SU-DHL-6 (cell line): ENCODE results near the gene UTP18.
"Not testable (repeated sequence)": the region's sequence is repeated elsewhere in the genome, so short reads cannot be mapped to it uniquely, and the experiment has no call there.

Experiments
- H2AFZ ChIP-seq: fragments of 200-600 bp; sonication (generic); 2 replicates; pipeline ENCODE4 v1.6.1; 2014; ENCODE audit warnings: low read depth, mild to moderate bottlenecking, moderate library complexity, mixed read lengths, antibody characterized with exemption, low read length; ENCODE audit not compliant: severe bottlenecking
- H3F3A ChIP-seq: fragments of 200-600 bp; shearing (Covaris generic); 2 replicates; pipeline ENCODE4 v1.6.0; 2016; ENCODE audit warnings: antibody characterized with exemption, mild to moderate bottlenecking; ENCODE audit not compliant: insufficient read depth
- H3K27ac ChIP-seq: fragments of 200-600 bp; sonication (generic); 2 replicates; pipeline ENCODE4 v1.5.1; 2016; ENCODE audit warnings: low read depth, mild to moderate bottlenecking, low read length, moderate library complexity, mixed read lengths
- H3K27me3 ChIP-seq: fragments of 200-600 bp; sonication (generic), shearing (Covaris generic); 2 replicates; pipeline ENCODE4 v1.6.0; 2014; ENCODE audit warnings: mild to moderate bottlenecking, low read length
- H3K36me3 ChIP-seq: fragments of 200-600 bp; sonication (generic); 2 replicates; pipeline ENCODE4 v1.6.1; 2014; ENCODE audit warnings: mild to moderate bottlenecking, low read length, mixed read lengths
- H3K4me2 ChIP-seq: fragments of 300-600, 200-600 bp; shearing (Covaris generic), sonication (generic); 2 replicates; pipeline ENCODE4 v1.6.0; 2014; ENCODE audit warnings: low read length, low read depth, mild to moderate bottlenecking; ENCODE audit not compliant: poor library complexity, severe bottlenecking
- H3K4me3 ChIP-seq: fragments of 200-600 bp; sonication (generic); 2 replicates; pipeline ENCODE4 v1.5.1; 2014; ENCODE audit warnings: antibody characterized with exemption, low read length, mild to moderate bottlenecking, mixed read lengths; ENCODE audit not compliant: insufficient read depth, poor library complexity, severe bottlenecking
- H3K79me2 ChIP-seq: fragments of 200-600 bp; sonication (generic); 2 replicates; pipeline ENCODE4 v1.6.1; 2014; ENCODE audit warnings: mild to moderate bottlenecking, low read length, moderate library complexity; ENCODE audit not compliant: insufficient read depth
- H3K9ac ChIP-seq: fragments of 200-600 bp; sonication (generic); 2 replicates; pipeline ENCODE4 v1.7.0; 2014; ENCODE audit warnings: mild to moderate bottlenecking, low read length
- H3K9me2 ChIP-seq: fragments of 200-600 bp; sonication (generic); replicated peaks from 2 replicates; pipeline ENCODE4 v1.6.1; 2014; ENCODE audit warnings: low read length; ENCODE audit not compliant: insufficient read depth
- H3K9me3 ChIP-seq: fragments of 200-600 bp; sonication (generic); 2 replicates; pipeline ENCODE4 v1.6.1; 2014; ENCODE audit warnings: low read length, mixed read lengths; ENCODE audit not compliant: insufficient read depth
- H4K20me1 ChIP-seq: fragments of 200-600 bp; sonication (generic); 2 replicates; pipeline ENCODE4 v1.6.1; 2014; ENCODE audit warnings: low read depth, mild to moderate bottlenecking, antibody characterized with exemption, low read length, moderate library complexity, mixed read lengths
- EZH2phosphoT487 ChIP-seq: fragments of 200-600 bp; sonication (generic), shearing (Covaris generic); conservative IDR thresholded peaks from 2 replicates; pipeline ENCODE4 v1.6.1; 2018; ENCODE audit warnings: mild to moderate bottlenecking, antibody characterized with exemption, low read length, moderate library complexity, mixed read lengths
- TF ChIP-seq, protein P1 (sequence below): fragments of 200-600 bp; sonication (generic); IDR thresholded peaks from one replicate; pipeline ENCODE4 v1.5.1; 2017; ENCODE audit warnings: antibody characterized with exemption, mild to moderate bottlenecking, low read length, moderate library complexity; ENCODE audit not compliant: insufficient read depth, poor library complexity, severe bottlenecking

Gene UTP18

DNA sequence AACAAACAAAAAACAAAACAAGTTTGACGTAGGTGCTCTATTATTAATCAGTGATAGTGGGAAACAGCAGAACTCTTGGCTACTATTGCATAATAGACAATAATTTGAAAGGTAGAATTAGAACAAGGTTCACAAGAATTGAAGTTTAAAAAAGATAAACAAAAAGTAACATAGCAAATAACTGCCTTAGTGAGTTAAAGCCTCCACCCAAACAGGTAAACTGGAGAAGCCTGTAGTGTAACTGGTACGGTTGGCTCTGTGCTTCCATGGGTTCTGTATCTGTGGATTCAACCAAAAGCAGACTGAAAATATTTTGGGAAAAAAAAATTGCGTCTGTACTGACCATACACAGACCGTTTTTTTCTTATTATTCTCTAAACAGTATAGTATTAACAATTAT is 39.0 kb upstream of the UTP18 start:
- no peaks in the 10 kb centered on the region for H3K79me2 ChIP-seq
- H3K36me3 ChIP-seq, result peaks cover 35% of the 10 kb centered on the region; the same call in 1 of the 2 replicates
- H3K9me3 ChIP-seq, result no peaks in the 10 kb centered on the region
- H3F3A ChIP-seq, result no peaks in the 10 kb centered on the region
- H3K4me2 ChIP-seq, result no peak overlapping the region
- H3K9ac ChIP-seq, result no peak overlapping the region
- no peaks in the 10 kb centered on the region for H4K20me1 ChIP-seq
- H2AFZ ChIP-seq, result no peak overlapping the region
- no peak overlapping the region for H3K4me3 ChIP-seq
- no peak overlapping the region for H3K27ac ChIP-seq
- no peaks in the 10 kb centered on the region for H3K9me2 ChIP-seq
- TF ChIP-seq EZH2phosphoT487, result no peak
- no peaks in the 10 kb centered on the region for H3K27me3 ChIP-seq

- Histone ChIP-seq H3K9ac (no peak overlapping the region), H3K79me2 (peaks cover 10% of the 10 kb centered on the region; the same call in 1 of the 2 replicates), H3K4me2 (no peak overlapping the region)
Measured at GRCh38 chr17:51224402-51225262, 35.7 kb upstream of the UTP18 start.

GRCh38 chr17:51225523-51225922 is 34.8 kb upstream of the UTP18 start:
- H3K4me3 ChIP-seq, H3K9me3 ChIP-seq, H3K4me2 ChIP-seq, H3K9me2 ChIP-seq, H3F3A ChIP-seq, H3K9ac ChIP-seq, H3K27ac ChIP-seq, H3K36me3 ChIP-seq, H4K20me1 ChIP-seq, H2AFZ ChIP-seq, H3K27me3 ChIP-seq: not testable (repeated sequence)
- peaks cover 18% of the 10 kb centered on the region; the same call in 1 of the 2 replicates for H3K79me2 ChIP-seq

More at GRCh38 chr17:51224402-51225262, 35.7 kb upstream of the UTP18 start:
- no peaks in the 10 kb centered on the region for H4K20me1 ChIP-seq
- TF ChIP-seq, protein P1, sequence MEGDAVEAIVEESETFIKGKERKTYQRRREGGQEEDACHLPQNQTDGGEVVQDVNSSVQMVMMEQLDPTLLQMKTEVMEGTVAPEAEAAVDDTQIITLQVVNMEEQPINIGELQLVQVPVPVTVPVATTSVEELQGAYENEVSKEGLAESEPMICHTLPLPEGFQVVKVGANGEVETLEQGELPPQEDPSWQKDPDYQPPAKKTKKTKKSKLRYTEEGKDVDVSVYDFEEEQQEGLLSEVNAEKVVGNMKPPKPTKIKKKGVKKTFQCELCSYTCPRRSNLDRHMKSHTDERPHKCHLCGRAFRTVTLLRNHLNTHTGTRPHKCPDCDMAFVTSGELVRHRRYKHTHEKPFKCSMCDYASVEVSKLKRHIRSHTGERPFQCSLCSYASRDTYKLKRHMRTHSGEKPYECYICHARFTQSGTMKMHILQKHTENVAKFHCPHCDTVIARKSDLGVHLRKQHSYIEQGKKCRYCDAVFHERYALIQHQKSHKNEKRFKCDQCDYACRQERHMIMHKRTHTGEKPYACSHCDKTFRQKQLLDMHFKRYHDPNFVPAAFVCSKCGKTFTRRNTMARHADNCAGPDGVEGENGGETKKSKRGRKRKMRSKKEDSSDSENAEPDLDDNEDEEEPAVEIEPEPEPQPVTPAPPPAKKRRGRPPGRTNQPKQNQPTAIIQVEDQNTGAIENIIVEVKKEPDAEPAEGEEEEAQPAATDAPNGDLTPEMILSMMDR, result no peak
- TF ChIP-seq EZH2phosphoT487, result no peak
- no peaks in the 10 kb centered on the region for H3K9me2 ChIP-seq
- peak overlapping the region; percentile 12; the same call in 1 of the 2 replicates for H3K27ac ChIP-seq
- H3K36me3 ChIP-seq, result peaks cover 17% of the 10 kb centered on the region; the same call in 1 of the 2 replicates
- no peaks in the 10 kb centered on the region for H3K27me3 ChIP-seq
- H3K9me3 ChIP-seq, result no peaks in the 10 kb centered on the region
- H3F3A ChIP-seq, result 0 out of 2 replicates have a peak, but pooled peaks cover 5% of the 10 kb centered on the region
- H3K4me3 ChIP-seq, result no peak overlapping the region
- no peak overlapping the region for H2AFZ ChIP-seq

DNA sequence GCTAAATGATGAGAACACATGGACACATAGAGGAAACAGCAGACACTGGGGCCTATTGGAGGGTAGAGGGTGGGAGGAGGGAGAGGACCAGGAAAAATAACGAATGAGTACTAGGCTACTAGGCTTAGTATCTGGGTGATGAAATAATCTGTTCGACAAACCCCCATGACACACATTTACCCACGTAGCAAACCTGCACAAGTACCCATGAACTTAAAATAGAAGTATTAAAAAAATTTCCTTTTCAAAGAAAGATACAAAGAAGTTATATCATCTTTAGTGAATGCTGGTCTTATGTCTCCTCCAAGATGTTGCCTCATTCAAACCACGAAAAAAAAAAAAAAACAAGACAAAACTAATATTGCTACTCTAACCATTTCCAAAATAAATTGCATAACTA is 32.2 kb upstream of the UTP18 start:
- H2AFZ ChIP-seq, result no peak overlapping the region
- peaks cover 9% of the 10 kb centered on the region; the same call in 1 of the 2 replicates for H3F3A ChIP-seq
- peak overlapping the region; percentile 18 for H3K4me2 ChIP-seq
- TF ChIP-seq EZH2phosphoT487, result no peak
- TF ChIP-seq, protein P1, result no peak
- peak overlapping the region; percentile 30; the same call in 1 of the 2 replicates for H3K27ac ChIP-seq
- H3K79me2 ChIP-seq, result peaks cover 34% of the 10 kb centered on the region
- no peak overlapping the region for H3K9ac ChIP-seq
- H3K9me3 ChIP-seq, result no peaks in the 10 kb centered on the region
- H3K4me3 ChIP-seq, result no peak overlapping the region
- H3K27me3 ChIP-seq, result no peaks in the 10 kb centered on the region
- H3K9me2 ChIP-seq, result no peaks in the 10 kb centered on the region
- H4K20me1 ChIP-seq, result no peaks in the 10 kb centered on the region
- H3K36me3 ChIP-seq, result no peaks in the 10 kb centered on the region
